Neural cell (in vitro differentiated cells): ENCODE measurements around the gene FBXO47. TPM values are rescaled to one million over a fixed set of nuclear protein-coding genes. Genes with fewer than 3 reads are reported as not detected.

ENCODE experiments used
- H2AFZ ChIP-seq: fragments of 200-600, 300-800 bp; sonication (generic), shearing (Covaris generic); 2 replicates; pipeline ENCODE4 v1.6.0; 2014; ENCODE audit warnings: low read depth, mild to moderate bottlenecking, antibody characterized with exemption, low read length, moderate library complexity
- H3F3A ChIP-seq: fragments of 200-600 bp; shearing (Covaris generic); 2 replicates; pipeline ENCODE4 v1.6.1; 2016; ENCODE audit warnings: mild to moderate bottlenecking, moderate library complexity, mixed read lengths, antibody characterized with exemption, low read length; ENCODE audit not compliant: insufficient read depth, poor library complexity, severe bottlenecking
- H3K27ac ChIP-seq: fragments of 200-600, 300-800 bp; sonication (generic), shearing (Covaris generic); 2 replicates; pipeline ENCODE4 v1.5.1; 2014; ENCODE audit warnings: mild to moderate bottlenecking, low read length, moderate library complexity
- H3K27me3 ChIP-seq: fragments of 300-800, 200-600 bp; sonication (generic), shearing (Covaris generic); 2 replicates; pipeline ENCODE4 v1.6.0; 2014; ENCODE audit warnings: mild to moderate bottlenecking, low read depth, low read length, moderate library complexity; ENCODE audit not compliant: insufficient read depth
- H3K36me3 ChIP-seq: fragments of 300-800, 200-600 bp; sonication (generic), shearing (Covaris generic); 2 replicates; pipeline ENCODE4 v1.5.1; 2014; ENCODE audit warnings: mild to moderate bottlenecking, antibody characterized with exemption, low read length, moderate library complexity; ENCODE audit not compliant: insufficient read depth
- H3K4me2 ChIP-seq: fragments of 300-800, 200-600 bp; sonication (generic), shearing (Covaris generic); 2 replicates; pipeline ENCODE4 v1.6.0; 2014; ENCODE audit warnings: mild to moderate bottlenecking, low read length
- H3K4me3 ChIP-seq: fragments of 300-800, 200-600 bp; sonication (generic), shearing (Covaris generic); 2 replicates; pipeline ENCODE4 v1.5.1; 2014; ENCODE audit warnings: mild to moderate bottlenecking, low read length, moderate library complexity
- H3K79me2 ChIP-seq: fragments of 200-600 bp; shearing (Covaris generic); replicated peaks from 2 replicates; pipeline ENCODE4 v1.6.0; 2014; ENCODE audit warnings: mild to moderate bottlenecking, low read length, moderate library complexity; ENCODE audit not compliant: insufficient read depth
- H3K9ac ChIP-seq: fragments of 300-800, 200-600 bp; sonication (generic), shearing (Covaris generic); 2 replicates; pipeline ENCODE4 v1.6.1; 2016; ENCODE audit warnings: mild to moderate bottlenecking, low read length, mixed read lengths
- H3K9me2 ChIP-seq: fragments of 200-600 bp; shearing (Covaris generic); 2 replicates; pipeline ENCODE4 v1.6.1; 2016; ENCODE audit warnings: mild to moderate bottlenecking, low read length, mixed read lengths; ENCODE audit not compliant: insufficient read depth
- H3K9me3 ChIP-seq: fragments of 200-600, 300-800 bp; sonication (generic), shearing (Covaris generic); 2 replicates; pipeline ENCODE4 v1.6.1; 2016; ENCODE audit warnings: mild to moderate bottlenecking, mixed run types, low read length, moderate library complexity, mixed read lengths
- H4K20me1 ChIP-seq: fragments of 200-600 bp; shearing (Covaris generic); 2 replicates; pipeline ENCODE4 v1.6.1; 2016; ENCODE audit warnings: mild to moderate bottlenecking, mixed run types; ENCODE audit not compliant: insufficient read depth
- CTCF ChIP-seq: fragments of 450-650 bp; IDR thresholded peaks from 2 replicates; pipeline ENCODE4 v1.5.1; 2014; ENCODE audit warnings: antibody characterized with exemption, mild to moderate bottlenecking, moderate library complexity; ENCODE audit not compliant: poor library complexity, severe bottlenecking
- EP300 ChIP-seq: fragments of 450-650 bp; conservative IDR thresholded peaks from 2 replicates; pipeline ENCODE4 v1.6.1; 2014; ENCODE audit warnings: antibody characterized with exemption, mild to moderate bottlenecking, moderate library complexity; ENCODE audit not compliant: poor library complexity, severe bottlenecking
- EZH2 ChIP-seq: fragments of 200-600, 300-800 bp; shearing (Covaris generic), sonication (generic); IDR thresholded peaks from 2 replicates; pipeline ENCODE4 v1.6.1; 2014; ENCODE audit warnings: antibody characterized with exemption, low read length, borderline replicate concordance, mild to moderate bottlenecking; ENCODE audit not compliant: insufficient read depth, poor library complexity, severe bottlenecking
- MXI1 ChIP-seq: fragments of 450-650 bp; conservative IDR thresholded peaks from 2 replicates; pipeline ENCODE4 v1.6.1; 2014; ENCODE audit warnings: antibody characterized with exemption, mild to moderate bottlenecking; ENCODE audit not compliant: poor library complexity, severe bottlenecking
- POLR2AphosphoS5 ChIP-seq: IDR thresholded peaks from 2 replicates; pipeline ENCODE4 v1.6.1; 2012
- RAD21 ChIP-seq: fragments of 450-650 bp; conservative IDR thresholded peaks from 2 replicates; pipeline ENCODE4 v1.6.1; 2014; ENCODE audit warnings: antibody characterized with exemption, mild to moderate bottlenecking, moderate library complexity
- REST ChIP-seq: IDR thresholded peaks from 2 replicates; pipeline ENCODE4 v1.6.1; 2012; ENCODE audit warnings: borderline replicate concordance
- SMC3 ChIP-seq: fragments of 450-650 bp; conservative IDR thresholded peaks from 2 replicates; pipeline ENCODE4 v1.6.1; 2014; ENCODE audit warnings: antibody characterized with exemption, mild to moderate bottlenecking, moderate library complexity; ENCODE audit not compliant: poor library complexity
- TAF1 ChIP-seq: IDR thresholded peaks from 2 replicates; pipeline ENCODE4 v1.6.1; 2012; ENCODE audit warnings: low read depth
- polyA plus RNA-seq: library from polyadenylated mRNA; depleted of rRNA; stranded (reverse); fragments of >200 nt; gene quantifications from 2 replicates; pipeline ENCODE4 v1.2.3, GENCODE V29; 2014

The FBXO47 gene
- polyA plus RNA-seq, 1 donor from 2014 or later = not detected

- no peak for TF ChIP-seq EP300
- TF ChIP-seq REST = no peak
- no peak for TF ChIP-seq POLR2AphosphoS5
- TF ChIP-seq MXI1 = no peak
- TF ChIP-seq CTCF = no peak
- TF ChIP-seq RAD21 = no peak
- no peak for TF ChIP-seq SMC3
- TF ChIP-seq TAF1 = no peak
- TF ChIP-seq EZH2 = no peak
- no peak overlapping the region for H3K27ac ChIP-seq
- H3K36me3 ChIP-seq = peaks cover 3% of the 10 kb centered on the region
- no peak overlapping the region for H2AFZ ChIP-seq
- H3K79me2 ChIP-seq = no peaks in the 10 kb centered on the region
- H3K9ac ChIP-seq = no peak overlapping the region
- H3F3A ChIP-seq = no peaks in the 10 kb centered on the region
- no peaks in the 10 kb centered on the region for H3K27me3 ChIP-seq
- H3K9me2 ChIP-seq = no peaks in the 10 kb centered on the region
- no peak overlapping the region for H3K4me2 ChIP-seq
- no peak overlapping the region for H3K4me3 ChIP-seq
- no peaks in the 10 kb centered on the region for H3K9me3 ChIP-seq
- no peaks in the 10 kb centered on the region for H4K20me1 ChIP-seq
Measured at GRCh38 chr17:38897671-38898290, 69.4 kb downstream of the FBXO47 start.

DNA sequence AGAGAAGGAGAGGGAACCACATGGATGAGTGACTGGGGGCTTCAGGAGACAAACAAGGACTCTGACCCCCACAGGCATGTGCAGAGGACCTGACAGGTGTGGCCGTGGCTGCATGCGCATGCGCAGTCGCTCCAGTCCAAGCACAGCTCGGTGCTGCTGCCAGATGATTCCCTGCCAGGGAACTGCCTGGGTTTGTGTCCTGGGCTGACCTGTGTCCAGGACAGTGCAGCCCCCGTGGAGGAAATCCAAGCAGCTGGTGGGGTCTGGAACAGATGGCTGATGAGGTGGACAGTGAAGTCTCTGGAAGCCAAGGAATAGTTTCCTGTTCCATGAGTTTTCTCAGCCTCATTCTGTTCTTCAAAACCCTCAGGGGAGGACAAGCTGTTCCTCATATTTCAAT, 70.0 kb downstream of the FBXO47 start:
- no peaks in the 10 kb centered on the region for H3K79me2 ChIP-seq
- TF ChIP-seq MXI1 (no peak), SMC3 (no peak), REST (no peak), RAD21 (no peak), TAF1 (no peak), POLR2AphosphoS5 (no peak), EP300 (no peak)
- no peaks in the 10 kb centered on the region for H3K9me2 ChIP-seq
- H3K9me3 ChIP-seq = no peaks in the 10 kb centered on the region
- H3K4me3 ChIP-seq = no peak overlapping the region
- H3K36me3 ChIP-seq = peaks cover 3% of the 10 kb centered on the region
- no peak overlapping the region for H2AFZ ChIP-seq
- H4K20me1 ChIP-seq = no peaks in the 10 kb centered on the region
- no peaks in the 10 kb centered on the region for H3K27me3 ChIP-seq
- no peak overlapping the region for H3K4me2 ChIP-seq
- no peaks in the 10 kb centered on the region for H3F3A ChIP-seq
- H3K27ac ChIP-seq = no peak overlapping the region
- H3K9ac ChIP-seq = no peak overlapping the region
